Activated CD8-positive, alpha-beta memory T cell treated with anti-CD3 and anti-CD28 coated beads, Interleukin-2, amount 50 U/mL, for 1 hour (primary cell): ENCODE data around the gene RNF141.

Experiments used
- DNase-seq: peaks from one replicate; pipeline ENCODE4 v3.0.0-alpha.2; 2020; ENCODE audit errors: extremely low read depth

The RNF141 gene

DNA sequence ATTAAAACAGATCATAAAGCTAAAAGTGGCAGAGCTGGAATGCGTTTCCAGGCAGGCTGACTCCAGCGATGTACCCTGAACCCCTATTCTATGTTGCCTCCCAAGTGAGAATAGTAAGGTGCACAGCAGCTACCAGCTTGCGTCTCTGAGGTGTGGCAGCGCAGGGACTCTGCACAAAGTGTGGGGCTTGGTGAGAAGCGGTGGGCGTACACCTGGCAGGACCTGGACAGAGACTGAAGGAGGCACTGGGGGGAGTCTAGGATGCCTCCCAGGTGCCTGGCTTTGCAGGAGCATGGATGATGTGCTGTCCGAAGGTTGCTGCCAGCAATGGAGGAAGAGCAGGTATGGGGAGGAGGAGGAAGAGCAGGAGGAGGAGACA, 43.0 kb downstream of the RNF141 start:
- no peak for DNase-seq

DNA sequence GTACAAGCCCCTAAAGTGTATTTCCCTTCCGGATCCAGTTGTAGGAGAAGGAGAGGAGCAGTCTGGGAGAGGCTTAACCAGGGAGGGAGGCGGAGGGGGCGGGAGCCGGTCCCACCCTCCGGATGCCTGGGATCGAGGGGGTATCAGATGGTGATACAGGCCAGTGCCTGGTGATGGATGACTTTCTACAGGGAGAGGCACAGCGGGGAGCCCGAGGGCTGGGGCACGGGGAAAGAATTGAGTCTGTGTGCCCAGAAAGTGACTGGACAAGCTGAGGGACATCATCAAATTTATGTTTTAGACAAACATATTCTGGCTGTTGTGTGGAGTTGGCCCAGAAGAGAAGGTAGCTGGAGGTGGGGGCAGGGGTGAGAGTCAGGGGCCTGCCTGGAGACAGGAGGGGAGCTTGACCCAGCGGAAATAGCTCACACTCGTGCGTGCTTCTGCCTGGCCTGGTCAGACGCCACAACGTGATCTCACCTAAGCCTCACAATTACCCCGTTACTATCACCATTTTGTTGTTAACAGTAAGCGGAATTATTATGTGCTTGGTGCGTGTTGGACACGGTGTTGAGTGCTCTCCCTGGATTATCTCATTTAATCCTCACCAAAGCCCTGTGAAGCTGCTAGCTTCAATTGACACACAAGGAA, 43.5 kb downstream of the RNF141 start:
- no peak for DNase-seq

DNA sequence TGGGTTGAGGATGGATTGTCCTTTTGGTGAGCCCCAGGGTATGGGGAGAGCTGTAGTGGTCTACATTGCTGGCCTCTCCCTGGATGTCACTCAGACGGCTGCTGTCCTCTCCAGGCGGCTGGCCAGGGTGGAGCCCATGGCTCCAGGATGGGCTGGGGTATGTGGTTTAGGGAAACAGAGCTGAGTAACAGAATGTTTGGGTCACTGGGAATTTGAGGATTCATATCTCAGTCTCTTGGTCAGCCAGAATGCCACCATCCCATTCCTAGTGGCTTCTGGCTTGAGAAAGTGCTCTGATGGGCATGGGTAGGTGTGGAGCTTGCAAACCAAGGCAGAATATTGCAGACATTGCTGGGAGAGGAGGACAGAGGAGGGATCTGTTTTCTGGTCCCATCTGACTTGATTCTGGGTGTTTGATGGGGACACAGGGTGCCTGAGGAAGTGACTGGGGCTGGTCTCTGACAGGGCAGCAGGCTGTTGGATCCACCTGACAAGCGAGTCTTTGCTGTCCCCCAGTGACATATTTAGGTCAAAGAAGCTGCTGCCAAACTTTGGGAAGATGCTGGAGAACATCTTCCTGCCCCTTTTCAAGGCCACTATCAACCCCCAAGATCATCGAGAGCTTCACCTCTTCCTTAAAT, 44.6 kb downstream of the RNF141 start:
- DNase-seq = no peak

DNA sequence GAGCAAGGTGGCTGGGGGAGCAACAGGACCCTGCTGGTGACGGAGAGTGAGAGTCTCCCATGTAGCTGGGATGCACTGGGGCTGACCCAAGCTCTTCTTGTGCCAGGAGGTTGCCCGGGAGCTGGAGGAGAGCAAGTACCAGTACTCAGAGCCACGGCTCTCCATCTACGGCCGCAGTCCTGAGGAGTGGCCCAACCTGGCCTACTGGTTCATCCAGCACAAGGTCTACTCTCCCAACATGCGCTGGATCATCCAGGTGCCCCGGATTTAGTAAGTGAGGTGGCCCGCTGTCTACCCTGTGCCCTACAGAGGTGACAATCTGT, 45.6 kb downstream of the RNF141 start:
- no peak for DNase-seq

DNA sequence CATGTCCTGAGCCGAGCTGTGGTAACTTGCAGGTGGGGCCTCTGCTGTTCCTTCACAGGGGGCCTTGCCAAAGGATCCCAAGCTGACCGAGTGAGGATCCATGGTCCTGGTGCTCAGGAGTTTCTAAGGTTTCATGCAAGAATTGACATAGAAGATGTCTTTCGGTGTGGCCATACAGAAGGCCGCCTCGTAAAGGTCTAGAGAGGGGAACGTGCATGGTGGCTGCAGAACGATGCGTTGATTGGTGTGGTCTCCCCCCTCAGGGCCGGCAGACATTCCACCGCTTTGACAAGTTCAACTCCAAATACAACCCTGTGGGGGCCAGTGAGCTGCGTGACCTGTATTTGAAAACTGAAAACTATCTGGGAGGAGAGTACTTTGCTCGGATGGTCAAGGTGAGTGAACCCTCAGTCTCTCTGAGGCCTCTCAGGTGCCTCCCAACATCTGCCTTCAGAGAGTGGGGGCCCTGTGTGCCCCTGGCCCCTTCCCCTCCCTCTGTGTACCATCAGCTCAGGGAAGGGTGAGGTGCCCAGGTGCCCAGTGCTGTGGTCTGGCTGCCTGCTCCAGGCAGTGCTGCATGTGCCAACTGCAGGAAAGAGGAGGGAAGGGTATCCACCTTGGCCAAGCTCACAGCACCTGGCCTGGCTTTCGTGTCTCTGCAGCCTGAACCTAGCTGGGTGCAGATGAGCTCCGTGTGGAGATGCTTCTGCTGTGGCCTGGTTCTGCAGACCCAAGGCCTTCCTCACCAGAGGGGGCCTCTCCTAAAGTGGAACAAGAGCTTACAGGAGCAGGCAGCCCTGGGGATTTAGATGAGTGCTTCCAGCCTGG, 46.1 kb downstream of the RNF141 start:
- no peak for DNase-seq

DNA sequence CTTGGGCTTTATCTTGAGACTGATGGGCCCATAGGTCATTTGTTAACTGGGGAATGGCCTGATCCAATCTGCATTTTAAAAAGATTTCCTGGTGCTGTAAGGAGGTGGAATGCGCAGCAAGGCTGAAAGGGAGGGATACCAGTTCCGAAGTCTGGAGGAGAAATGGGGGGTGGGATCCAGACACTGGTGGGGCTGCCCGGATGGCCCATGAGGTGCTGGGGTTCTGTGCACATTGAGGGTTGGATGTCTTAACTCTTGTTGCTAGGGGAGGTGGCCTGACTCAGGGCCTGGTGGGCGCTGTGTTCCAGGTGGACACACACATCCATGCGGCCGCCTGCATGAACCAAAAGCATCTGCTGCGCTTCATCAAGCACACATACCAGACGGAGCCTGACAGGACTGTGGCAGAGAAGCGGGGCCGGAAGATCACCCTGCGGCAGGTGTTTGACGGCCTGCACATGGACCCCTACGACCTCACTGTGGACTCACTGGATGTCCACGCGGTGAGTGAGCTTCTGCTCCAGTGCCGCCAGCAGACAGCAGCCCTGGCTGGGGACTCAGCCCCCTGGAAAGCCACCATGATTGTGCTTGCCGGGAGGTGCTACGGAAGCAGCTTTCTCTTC, 47.8 kb downstream of the RNF141 start:
- DNase-seq = no peak

DNA sequence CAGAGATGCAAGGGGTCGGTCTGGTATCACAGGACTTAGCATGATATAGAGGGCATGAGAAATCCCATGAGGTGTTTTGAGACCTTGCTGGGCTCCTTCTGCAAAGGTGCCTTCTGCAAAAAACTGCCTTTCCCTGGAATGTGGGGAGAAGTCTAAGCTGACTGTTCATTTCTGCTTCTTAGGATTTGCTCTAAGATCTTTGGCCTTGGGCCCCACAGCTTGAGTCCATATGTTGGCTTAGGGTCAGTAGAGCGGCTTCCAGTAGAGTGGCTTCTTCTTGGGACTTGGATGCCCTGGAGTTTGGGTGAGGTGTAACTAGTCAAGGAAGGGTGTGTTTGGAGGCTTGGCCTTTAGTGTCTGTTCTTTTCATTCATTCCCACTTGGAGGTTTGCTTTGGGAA, 48.9 kb downstream of the RNF141 start:
- DNase-seq = no peak

DNA sequence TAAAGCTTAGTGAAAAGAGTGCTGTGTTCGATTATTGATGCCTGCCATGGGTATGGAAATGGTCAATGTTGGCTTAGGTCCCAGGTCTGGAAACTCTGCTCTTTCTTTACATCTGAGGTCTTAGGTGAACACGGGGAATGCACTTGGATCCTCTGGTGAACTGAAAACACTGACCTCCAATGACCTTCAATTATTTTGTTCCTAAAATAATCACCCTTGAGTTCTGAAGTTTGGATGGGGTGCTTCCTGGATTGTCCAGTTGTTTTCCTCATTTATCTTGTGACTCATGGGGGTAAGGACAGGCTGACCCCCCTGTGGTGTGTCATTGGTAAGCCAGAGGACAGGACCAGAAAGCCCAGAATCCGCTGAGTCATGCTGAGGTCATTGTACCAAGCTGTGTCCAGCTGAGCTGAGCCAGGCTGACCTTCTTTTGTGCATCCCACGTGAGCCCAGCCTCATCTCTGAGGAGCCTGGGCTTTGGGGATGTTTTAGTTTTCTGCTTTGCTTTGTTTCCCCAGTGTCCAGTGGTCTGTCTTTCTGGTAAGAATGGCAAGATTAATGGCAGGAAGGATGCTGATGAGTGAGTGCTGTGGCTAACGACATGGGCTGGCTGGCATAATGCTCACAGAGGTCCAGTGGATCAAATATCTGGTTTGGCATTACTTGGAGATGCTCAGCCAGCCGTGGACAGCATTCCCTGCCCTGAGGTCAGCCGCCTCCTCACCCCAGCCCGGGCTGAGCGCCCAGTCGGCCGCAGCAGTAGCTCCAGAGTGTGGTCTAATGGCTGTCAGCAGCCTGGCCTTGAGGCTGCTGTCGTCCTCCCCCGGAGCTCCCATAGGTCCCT, 50.4 kb downstream of the RNF141 start:
- DNase-seq = no peak

DNA sequence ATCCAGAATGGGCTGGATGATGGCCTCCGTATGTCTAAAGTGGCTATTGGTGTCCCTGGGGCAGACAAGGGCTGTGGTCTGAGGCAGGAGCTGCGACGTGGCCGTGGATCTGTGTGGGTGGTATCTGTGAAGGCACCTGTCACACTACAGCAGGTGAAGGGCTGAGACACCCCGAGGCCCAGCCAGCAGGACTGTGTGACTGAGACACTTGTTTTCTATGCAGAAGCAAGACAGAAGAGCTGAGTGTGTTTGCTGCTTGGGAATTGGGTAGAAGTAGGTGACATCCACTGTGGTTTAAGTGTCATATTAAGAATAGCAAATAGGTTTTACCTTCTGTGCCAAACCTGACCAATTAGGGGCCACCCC, 51.0 kb downstream of the RNF141 start:
- DNase-seq = no peak

DNA sequence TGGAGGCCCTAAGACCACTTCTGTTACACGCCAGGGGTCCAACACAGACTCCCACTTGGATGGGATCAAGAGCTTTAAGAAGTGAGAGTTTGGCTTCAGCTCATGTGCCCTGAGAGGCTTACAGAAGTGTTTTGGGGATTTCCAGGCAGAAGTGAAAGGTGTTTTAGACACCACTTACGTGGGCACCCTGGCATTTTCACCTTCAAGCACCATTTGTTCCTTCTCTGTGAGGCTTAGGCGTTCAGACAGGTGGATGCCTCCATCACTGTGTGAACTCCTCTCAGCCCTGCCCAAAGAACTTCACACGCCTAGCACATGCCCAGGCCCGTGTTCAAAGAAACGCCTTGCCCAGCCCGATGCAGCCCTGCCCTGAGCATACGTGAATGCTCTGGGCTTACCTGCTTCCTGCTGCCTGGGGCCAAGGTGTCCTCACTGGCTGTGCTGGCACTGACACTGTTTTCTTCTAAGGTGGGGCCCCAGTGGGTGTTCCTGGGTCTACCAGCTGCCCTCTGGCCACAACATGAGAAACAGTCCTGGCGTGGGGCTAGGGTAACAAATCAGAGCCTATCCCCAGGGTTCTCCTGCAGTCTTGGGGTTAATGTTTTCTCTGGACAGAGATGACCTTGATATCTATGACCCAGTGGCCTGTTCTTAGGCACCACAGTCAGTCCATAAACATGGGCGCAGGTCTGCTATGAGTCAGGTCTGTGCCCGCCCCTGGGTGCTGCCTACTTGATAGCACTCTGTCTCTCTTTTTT, 51.9 kb downstream of the RNF141 start:
- DNase-seq = no peak

DNA sequence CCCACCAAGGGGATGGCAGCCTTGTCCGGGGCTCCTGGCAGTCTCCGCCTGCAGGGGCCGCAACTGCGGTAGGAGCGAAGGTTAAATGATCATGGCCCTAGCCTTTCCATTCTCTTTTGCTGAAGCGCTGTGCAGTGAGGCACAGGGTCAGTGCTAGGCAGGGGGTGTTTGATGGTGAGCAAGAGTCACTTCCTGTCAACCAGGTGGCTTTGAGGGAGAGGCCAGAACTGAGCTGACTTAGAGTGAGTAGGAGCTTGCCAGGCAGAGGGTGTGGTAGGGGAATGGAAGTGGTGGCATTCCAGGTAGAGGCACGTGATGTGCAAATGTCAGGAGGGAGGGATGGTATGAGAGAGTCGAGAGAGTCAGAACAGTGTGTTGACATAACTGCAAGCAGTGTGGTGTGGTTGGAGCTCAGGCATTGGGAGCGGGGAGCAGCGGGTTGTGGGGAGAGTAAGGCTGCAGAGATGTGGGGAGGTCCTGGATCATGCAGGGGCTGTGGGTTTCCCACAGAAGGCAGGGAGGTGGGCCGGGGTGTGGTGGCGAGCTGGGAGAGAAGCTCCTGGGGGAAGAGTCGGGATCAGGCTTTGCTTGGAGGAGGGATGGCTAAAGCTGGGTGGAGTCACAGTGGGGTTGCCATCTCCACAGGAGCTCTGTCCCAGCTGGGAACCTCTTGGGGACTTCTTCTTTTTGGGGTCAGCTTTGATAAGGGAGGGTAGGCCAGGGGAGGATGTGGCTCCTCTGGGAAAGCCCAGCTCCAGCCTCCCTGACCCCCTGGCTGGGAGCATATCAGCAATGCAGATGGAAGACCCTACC, 52.7 kb downstream of the RNF141 start:
- no peak for DNase-seq

DNA sequence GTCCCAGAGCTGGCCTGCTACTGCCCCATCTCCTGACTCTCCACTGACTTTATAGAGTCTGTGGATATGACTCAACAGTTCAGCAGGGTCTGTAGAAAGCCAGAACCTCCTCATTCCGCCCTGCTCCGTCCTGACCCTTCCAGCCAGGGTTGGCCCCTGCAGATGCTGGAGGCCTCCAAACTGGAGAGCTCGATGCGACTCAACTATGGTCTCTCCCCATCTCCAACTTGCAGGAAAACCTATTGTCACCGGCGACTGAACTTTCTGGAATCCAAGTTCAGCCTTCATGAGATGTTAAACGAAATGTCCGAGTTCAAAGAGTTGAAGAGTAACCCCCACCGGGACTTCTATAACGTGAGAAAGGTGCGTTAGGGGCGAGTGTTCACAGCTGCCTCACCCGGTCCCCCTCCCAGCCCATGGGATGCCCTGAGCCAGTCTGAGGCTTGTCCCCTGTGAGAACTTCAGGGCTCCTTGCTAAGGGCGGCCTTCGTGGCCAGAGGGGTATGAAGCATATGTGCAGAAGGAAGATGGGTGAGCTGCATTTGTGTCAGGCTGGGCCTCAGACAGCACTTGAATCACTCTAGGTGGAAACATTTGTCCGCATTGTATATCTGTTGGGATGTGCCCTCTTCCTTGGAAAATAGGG, 53.9 kb downstream of the RNF141 start:
- DNase-seq = no peak

DNA sequence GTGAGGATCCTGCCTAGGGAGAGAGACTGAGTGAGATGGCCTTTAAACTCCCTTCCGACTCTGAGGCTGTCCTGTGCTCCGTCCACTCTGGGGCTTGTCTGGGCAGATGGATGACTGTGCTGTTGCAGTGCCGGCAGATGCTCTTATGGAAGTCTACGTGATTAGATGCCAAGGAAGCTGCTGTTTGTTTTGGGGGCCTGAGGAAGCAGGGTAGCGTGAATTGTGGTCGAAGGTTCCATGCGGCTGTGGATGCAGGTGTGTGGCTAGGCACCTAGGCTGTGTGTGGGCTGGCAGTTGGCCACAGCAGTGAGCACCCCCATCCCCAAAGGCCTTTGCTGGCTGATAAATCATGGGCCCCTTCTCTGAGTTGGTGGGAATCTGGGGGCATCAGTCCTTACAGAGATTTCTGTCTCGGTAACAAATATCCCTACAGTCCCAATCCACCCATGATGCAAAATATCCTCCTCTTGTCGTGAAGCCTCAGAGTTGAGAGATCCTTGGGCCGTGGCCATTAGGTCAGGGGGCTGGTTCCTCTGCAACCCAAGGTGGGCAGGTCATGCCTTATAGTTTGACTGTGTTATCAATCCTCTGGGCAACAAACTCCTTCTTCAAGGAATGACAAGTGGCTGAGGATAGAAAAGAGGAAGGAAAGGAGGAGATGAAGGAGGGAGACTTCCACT, 54.7 kb downstream of the RNF141 start:
- no peak for DNase-seq

DNA sequence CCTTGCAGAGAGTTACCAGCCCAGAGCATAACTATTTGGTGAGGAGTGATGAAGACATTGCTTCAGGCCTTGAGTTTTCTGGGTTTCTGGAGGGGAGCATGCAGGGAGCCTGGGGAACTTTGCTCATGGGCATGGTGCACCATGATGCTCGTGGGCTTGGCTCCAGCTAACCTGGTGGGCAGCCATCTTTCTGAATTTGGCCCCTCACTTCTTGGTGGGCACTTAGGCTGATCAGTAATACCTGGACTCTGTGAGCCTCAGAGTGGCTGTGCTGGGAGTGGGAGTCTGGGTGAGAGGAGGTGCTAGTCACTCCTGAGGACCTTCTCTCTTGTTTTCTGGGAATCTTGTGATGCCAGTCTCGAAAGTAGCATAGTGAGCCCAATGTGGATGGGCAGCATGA, 55.3 kb downstream of the RNF141 start:
- DNase-seq = no peak

DNA sequence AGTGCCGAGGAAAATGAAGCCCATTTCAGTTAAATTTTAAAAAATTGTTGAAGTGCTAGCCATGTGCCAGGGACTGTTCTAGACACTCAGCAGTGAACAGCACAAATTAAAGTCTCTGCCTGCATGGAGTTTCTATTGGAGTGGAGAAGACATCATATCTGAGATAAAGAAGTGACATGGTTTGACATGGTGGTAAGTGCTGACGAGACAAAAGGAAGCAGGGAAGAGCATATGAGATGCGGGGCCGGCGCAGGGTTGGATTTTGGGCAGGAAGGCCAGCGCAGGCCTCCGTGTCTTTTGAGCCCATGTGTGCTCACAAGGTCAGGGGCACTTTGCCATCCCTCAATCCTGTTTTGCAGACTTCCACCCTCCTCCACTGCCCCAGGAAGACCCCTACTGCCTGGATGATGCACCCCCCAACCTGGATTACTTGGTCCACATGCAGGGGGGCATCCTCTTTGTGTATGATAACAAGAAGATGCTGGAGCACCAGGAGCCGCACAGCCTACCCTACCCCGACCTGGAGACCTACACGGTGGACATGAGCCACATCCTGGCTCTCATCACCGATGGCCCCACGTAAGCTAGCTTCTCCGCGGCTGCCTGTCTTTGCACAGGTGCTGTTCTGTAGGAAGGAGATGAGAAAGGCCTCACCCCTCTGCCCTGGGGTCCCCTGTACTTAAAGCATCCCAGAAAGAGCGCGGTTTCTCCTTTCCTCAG, 56.4 kb downstream of the RNF141 start:
- no peak for DNase-seq

DNA sequence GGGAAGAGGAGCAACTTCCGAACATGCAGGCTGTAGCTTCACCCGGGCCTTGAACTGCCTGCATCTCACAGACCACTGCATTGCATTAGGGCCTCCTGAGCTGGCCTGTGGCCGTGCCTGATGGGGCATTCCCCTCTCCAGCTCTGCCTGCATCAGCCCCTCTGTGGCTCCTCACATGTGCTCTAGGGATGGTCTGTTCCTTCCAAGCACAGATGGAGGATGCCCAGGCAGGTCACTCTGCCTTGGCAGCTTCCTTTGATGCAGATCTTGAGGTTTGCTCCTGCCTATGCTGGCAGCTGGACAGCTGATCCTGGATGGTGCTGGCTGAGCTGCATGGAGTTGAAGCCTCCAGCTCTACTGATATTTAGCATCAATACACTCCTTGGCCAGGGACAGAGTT, 57.4 kb downstream of the RNF141 start:
- no peak for DNase-seq

DNA sequence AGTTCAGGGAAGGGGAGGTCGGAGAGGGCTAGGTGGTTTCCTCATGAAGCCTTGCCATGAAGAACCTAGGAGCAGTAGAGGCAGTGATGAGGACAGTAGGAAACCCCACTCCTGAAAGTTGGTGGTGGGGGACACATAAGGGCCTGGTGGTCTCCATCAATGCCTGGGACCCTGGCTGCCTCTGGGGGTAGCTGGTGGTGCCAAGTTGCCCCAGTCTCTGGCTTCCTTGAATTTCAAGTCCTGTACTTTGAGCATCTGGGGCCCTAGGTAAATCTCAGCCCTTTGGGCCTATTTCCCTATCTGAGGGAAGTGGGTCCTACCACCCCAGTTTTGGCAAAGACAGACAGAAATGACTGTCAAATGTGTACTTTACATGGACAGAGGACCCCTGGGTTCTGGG, 57.8 kb downstream of the RNF141 start:
- no peak for DNase-seq

DNA sequence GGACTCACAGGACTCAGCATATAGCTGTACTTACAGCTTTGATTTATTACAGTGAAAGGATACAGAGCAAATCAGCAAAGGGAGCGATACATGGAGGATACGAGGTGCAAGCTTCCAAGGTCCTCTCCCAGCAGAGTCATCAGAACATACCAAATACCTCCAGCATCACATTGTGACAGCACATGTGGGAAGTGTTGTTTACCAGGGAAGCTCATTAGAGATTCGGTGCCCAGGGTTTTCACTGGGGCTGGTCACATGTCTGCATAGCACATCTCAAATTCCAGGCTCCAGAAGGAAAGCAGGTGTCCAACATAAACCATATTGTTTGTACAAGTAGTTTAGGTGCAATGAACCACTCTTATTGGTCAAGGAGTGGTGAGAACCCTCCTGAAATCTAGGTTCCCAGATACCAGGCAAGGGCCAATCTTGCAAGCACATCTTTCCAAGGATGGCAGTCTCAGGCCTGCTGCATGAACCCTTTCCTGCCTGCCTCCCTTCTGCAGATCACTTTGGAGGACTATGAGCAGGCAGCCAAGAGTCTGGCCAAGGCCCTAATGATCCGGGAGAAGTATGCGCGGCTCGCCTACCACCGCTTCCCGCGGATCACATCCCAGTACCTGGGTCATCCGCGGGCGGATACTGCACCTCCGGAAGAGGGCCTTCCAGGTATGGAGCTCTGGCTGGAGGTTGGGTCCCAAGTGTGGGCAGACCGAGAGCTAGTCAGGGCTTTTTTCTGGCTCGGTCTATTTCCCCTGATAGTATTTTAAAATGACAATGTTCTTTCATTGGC, 59.2 kb downstream of the RNF141 start:
- DNase-seq = no peak
